HuH-7.5 (cell line): ENCODE measurements around the gene RHOT1.

Source experiments
- DNase-seq: peaks from one replicate; pipeline ENCODE4 v3.0.0; 2011; ENCODE audit warnings: low spot score

Gene RHOT1

DNA sequence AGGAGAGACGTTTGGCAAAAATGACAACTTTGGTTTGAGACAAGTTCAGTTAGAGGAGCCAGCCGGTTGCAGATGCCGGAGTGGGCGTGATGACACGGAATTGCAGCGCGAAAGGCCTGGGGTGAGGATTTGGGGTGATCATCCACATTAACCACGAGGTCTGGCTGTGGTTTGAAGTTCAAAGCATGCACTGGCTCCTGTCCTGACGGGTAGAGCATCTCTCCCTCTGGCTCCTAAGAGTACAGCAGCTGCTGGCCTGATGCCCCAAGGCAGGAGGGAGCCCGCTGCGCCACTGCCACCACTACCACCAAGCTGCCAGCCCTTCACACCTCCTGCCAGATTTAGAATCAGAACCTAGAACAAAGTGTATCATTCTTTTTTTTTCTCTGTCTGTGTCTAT, 127.1 kb downstream of the RHOT1 start:
- no peak for DNase-seq

DNA sequence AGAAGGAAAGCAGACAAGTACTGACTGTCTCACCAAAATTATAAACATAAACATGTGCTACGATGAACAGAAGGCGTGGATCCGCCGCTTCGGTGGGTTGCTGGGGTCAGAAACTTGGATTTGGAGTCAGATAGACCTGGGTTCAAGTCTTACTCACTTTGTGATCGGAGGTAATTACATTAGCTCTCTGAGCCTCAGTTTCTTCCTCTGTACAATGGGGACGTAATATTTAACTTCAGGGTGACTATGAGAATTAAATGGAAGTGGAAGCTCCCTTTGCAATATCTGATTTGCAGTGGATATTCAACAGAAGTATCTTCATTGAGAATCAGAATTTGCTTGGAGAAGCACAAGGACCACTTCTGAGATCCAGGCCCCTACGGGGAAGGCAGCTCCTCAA, 129.5 kb downstream of the RHOT1 start:
- no peak for DNase-seq

DNA sequence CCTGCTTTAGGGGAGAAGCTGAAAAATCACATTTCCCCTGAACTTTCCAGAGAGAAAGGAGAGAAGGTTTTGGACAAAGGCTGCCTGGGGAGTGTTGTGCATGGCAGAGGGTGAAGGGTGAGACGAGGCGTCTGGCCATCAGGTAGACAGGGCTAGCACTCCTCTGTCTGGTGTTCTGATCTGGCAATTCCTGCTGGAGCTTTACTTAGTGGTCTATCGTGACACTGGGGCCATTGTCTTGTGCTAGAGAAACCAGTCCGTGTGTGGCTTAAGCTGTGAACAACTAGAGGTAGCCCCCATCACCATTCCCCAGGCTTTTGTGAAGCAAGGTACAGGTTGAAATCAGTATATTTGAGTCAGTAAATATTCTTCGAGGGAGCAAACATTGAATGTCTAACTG, 131.8 kb downstream of the RHOT1 start:
- DNase-seq: no peak

DNA sequence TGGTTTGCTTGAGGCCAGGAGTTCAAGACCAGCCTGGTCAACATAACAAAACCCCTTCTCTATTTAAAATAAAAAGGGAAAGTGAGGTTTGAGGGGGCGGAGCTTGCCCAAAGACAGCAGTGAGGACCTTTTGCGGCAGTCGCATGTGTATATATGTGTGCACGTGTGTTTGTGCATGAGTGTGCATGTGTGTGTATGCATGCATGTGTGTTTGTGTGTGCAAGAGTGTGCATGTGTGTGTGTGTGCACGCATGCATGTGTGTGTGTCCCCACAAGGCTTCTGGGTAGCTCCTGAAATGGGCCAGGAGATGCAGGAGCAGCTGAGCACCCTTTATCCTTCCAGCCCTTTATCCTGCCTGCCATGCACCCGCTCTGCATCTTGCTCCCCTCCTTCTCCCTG, 132.3 kb downstream of the RHOT1 start:
- DNase-seq: no peak
